Ovary (tissue), 3 donors: ENCODE measurements around the gene FOXQ1.

Experiments
- EP300 ChIP-seq: sonication (generic); formaldehyde crosslinking; IDR thresholded peaks from one replicate; pipeline ENCODE4 v1.6.1; 2017; ENCODE audit warnings: antibody characterized with exemption
- POLR2A ChIP-seq: fragments of 450-650 bp; IDR thresholded peaks from one replicate; pipeline ENCODE4 v1.6.1; 2017; ENCODE audit warnings: antibody characterized with exemption, mild to moderate bottlenecking, moderate library complexity
- TF ChIP-seq, protein P1 (sequence below), 3 donors: fragments of 450-650 bp in 2 of 3; fragments of 200-600 bp in 1 of 3; IDR thresholded peaks; one replicate each; pipeline versions ENCODE4 v1.5.1 to v1.8.0; 2016 to 2022; ENCODE audit warnings: antibody characterized with exemption in 3 of 3, mild to moderate bottlenecking in 1 of 3
- donor health status: DM: no; HTN: no; CAD: no.

DNA sequence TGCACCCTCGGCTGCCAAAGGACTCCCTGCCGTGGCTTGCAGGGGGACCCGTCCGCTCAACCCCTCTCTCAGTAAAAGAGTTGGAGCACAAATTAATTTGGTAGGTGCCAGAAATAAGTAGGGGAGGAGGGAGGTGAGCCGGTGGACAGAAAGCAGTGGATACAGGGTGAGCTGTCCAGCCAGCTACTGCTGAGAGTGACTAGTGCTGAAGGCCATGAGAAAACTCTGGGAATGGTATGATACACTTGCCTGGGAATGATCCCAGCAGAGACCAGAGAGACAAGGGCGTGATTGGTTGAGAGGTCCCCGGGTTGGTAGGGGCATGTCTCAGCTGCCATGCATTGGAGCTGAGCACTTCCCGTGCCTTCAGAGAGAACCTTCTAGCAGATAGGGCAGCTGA lies 15.7 kb downstream of the FOXQ1 start:
- TF ChIP-seq POLR2A (no peak), EP300 (no peak)
- TF ChIP-seq, protein P1, sequence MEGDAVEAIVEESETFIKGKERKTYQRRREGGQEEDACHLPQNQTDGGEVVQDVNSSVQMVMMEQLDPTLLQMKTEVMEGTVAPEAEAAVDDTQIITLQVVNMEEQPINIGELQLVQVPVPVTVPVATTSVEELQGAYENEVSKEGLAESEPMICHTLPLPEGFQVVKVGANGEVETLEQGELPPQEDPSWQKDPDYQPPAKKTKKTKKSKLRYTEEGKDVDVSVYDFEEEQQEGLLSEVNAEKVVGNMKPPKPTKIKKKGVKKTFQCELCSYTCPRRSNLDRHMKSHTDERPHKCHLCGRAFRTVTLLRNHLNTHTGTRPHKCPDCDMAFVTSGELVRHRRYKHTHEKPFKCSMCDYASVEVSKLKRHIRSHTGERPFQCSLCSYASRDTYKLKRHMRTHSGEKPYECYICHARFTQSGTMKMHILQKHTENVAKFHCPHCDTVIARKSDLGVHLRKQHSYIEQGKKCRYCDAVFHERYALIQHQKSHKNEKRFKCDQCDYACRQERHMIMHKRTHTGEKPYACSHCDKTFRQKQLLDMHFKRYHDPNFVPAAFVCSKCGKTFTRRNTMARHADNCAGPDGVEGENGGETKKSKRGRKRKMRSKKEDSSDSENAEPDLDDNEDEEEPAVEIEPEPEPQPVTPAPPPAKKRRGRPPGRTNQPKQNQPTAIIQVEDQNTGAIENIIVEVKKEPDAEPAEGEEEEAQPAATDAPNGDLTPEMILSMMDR (IDR thresholded peaks at IDR 0.05) = no peak
